Smooth muscle cell of the brain vasculature (primary cell): ENCODE results near the gene TTC29.
"Not testable (repeated sequence)": the region's sequence is repeated elsewhere in the genome, so short reads cannot be mapped to it uniquely, and the experiment has no call there.

Source experiments
- DNase-seq: peaks from one replicate; pipeline ENCODE4 v3.0.0-alpha.2; 2012; ENCODE audit warnings: low read depth, low spot score

TTC29 gene

GRCh38 chr4:146709956-146710355 lies 235.7 kb downstream of the TTC29 start:
- DNase-seq: no peak

- DNase-seq: no peak
Measured at GRCh38 chr4:146699910-146700309, 245.8 kb downstream of the TTC29 start.

GRCh38 chr4:146674829-146675570 lies 270.7 kb downstream of the TTC29 start:
- no peak for DNase-seq

- not testable (repeated sequence) for DNase-seq
Measured at GRCh38 chr4:146663968-146664311, 281.7 kb downstream of the TTC29 start.

GRCh38 chr4:146661367-146661766 lies 284.3 kb downstream of the TTC29 start:
- no peak for DNase-seq
